Duodenal mucosa (tissue), 2 donors: Measurements from ENCODE around the gene ZFAND3.

Experiments used
- H3K27ac ChIP-seq: one replicate; pipeline ENCODE4 v1.7.0; 2013; ENCODE audit warnings: low read depth, low read length
- H3K27me3 ChIP-seq, 2 donors: one replicate each; pipeline ENCODE4 v1.7.0; 2013; ENCODE audit warnings: low read length in 2 of 2, control low read depth in 1 of 2; ENCODE audit not compliant: insufficient read depth in 2 of 2, control insufficient read depth in 1 of 2
- H3K36me3 ChIP-seq, 2 donors: one replicate each; pipeline ENCODE4 v1.7.0; 2013; ENCODE audit warnings: low read length in 2 of 2, control low read depth in 1 of 2; ENCODE audit not compliant: insufficient read depth in 2 of 2, control insufficient read depth in 1 of 2
- H3K4me1 ChIP-seq, 2 donors: one replicate each; pipeline ENCODE4 v1.7.0; 2013; ENCODE audit warnings: low read length in 2 of 2, control low read depth in 1 of 2; ENCODE audit not compliant: insufficient read depth in 2 of 2, control insufficient read depth in 1 of 2
- H3K4me3 ChIP-seq, 2 donors: one replicate each; pipeline ENCODE4 v1.7.0; 2013; ENCODE audit warnings: low read length in 2 of 2, low read depth in 1 of 2
- H3K9ac ChIP-seq, 2 donors: one replicate each; pipeline ENCODE4 v1.7.0; 2013; ENCODE audit warnings: low read length in 2 of 2, low read depth in 1 of 2
- H3K9me3 ChIP-seq, 2 donors: one replicate each; pipeline ENCODE4 v1.7.0; 2013; ENCODE audit warnings: low read length in 2 of 2, control low read depth in 1 of 2; ENCODE audit not compliant: control insufficient read depth in 1 of 2

The ZFAND3 gene

DNA sequence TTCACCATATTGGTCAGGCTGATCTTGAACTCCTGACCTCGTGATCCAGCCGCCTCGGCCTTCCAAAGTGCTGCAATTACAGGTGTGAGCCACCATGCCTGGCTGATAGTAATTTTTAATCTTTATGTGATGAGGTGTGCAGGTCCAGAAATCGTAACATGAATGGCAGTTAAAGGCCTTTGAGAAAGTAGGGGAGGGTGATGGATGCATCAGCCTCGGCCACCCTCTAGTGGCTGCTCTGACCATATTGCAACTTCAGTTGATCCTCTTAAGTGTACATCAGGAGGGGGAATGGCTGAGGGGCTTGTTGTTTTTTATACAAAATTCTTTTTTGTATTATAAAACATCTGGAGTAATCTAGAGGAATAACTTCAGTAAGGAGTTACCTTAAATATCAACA is 193.0 kb downstream of the ZFAND3 start:
- no peak overlapping the region for H3K27ac ChIP-seq
- H3K9me3 ChIP-seq: peaks cover 5 to 6% of the 10 kb centered on the region in 2 donors
- H3K4me3 ChIP-seq: no peak overlapping the region
- no peaks in the 10 kb centered on the region for H3K36me3 ChIP-seq
- H3K27me3 ChIP-seq: no peaks in the 10 kb centered on the region
- H3K9ac ChIP-seq: no peak overlapping the region
- H3K4me1 ChIP-seq: no peaks in the 10 kb centered on the region

- H3K36me3 ChIP-seq: no peaks in the 10 kb centered on the region
- H3K4me1 ChIP-seq: peaks cover 0 to 3% of the 10 kb centered on the region in 2 donors
- H3K27me3 ChIP-seq: no peaks in the 10 kb centered on the region
These were observed 195.8 kb downstream of the ZFAND3 start for GRCh38 chr6:38015341-38015740.

DNA sequence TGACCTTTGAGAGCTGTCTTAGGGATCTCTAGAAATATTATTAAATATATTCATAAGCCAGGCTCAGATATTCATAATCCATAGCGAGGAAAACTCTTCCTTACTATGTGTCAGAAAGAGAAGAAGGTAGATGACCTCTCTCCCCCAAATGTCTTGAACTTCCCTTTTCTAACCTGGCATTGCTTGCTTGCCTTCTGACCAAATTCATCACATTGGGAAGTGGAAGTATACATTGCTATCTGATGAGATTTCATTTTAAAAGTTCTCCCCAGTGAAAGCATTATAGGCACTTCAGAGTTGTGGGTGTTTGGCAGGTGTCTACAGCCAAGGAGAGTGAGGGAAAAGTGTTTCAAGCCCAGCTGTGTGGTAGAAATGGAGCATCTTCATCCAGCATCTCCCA is 197.3 kb downstream of the ZFAND3 start:
- Histone ChIP-seq H3K4me3 (no peak overlapping the region), H3K27me3 (no peaks in the 10 kb centered on the region), H3K4me1 (peaks cover 0 to 3% of the 10 kb centered on the region in 2 donors), H3K9ac (no peak overlapping the region), H3K27ac (no peak overlapping the region), H3K9me3 (no peaks in the 10 kb centered on the region), H3K36me3 (no peaks in the 10 kb centered on the region)

More at GRCh38 chr6:38015341-38015740, 195.8 kb downstream of the ZFAND3 start:
- no peak overlapping the region for H3K4me3 ChIP-seq
- H3K9me3 ChIP-seq: peaks cover 5 to 6% of the 10 kb centered on the region in 2 donors
- no peak overlapping the region for H3K9ac ChIP-seq
- no peak overlapping the region for H3K27ac ChIP-seq

- H3K4me1 ChIP-seq: peaks cover 0 to 3% of the 10 kb centered on the region in 2 donors
- H3K4me3 ChIP-seq: no peak overlapping the region
- H3K9me3 ChIP-seq: no peaks in the 10 kb centered on the region
- H3K9ac ChIP-seq: no peak overlapping the region
- no peaks in the 10 kb centered on the region for H3K27me3 ChIP-seq
- H3K27ac ChIP-seq: no peak overlapping the region
- H3K36me3 ChIP-seq: no peaks in the 10 kb centered on the region
These were observed 199.2 kb downstream of the ZFAND3 start for GRCh38 chr6:38018755-38019165.

- no peaks in the 10 kb centered on the region for H3K27me3 ChIP-seq
- H3K9ac ChIP-seq: no peak overlapping the region
- no peaks in the 10 kb centered on the region for H3K36me3 ChIP-seq
- H3K27ac ChIP-seq: no peak overlapping the region
- peaks cover 2 to 7% of the 10 kb centered on the region in 2 donors for H3K9me3 ChIP-seq
- H3K4me1 ChIP-seq: peaks cover 0 to 3% of the 10 kb centered on the region in 2 donors
- no peak overlapping the region for H3K4me3 ChIP-seq
These were observed 201.1 kb downstream of the ZFAND3 start for GRCh38 chr6:38020593-38020992.

- Histone ChIP-seq H3K36me3 (no peaks in the 10 kb centered on the region), H3K9ac (no peak overlapping the region), H3K27ac (no peak overlapping the region), H3K4me3 (no peak overlapping the region), H3K4me1 (peaks cover 0 to 3% of the 10 kb centered on the region in 2 donors), H3K9me3 (peaks cover 2 to 7% of the 10 kb centered on the region in 2 donors), H3K27me3 (no peaks in the 10 kb centered on the region)
These were observed 201.5 kb downstream of the ZFAND3 start for GRCh38 chr6:38021029-38021428.

DNA sequence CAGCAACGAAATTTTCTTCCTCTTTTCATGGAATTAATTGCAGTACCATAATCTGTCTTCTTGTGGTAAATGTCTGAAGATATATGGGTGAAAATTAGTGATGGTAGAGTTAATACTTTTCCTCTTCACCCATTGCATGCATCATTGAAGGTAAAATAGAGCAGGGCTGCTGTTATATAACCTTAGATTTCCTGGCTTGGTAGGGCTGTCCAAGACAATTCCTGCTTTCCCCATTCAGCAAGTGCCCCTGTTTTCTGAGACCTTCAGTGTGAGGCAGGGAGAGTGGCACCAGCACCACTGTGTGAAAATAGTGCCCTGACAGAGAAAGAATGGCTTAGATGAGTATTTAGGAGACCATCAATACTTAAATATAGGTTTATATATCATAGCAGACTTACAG is 202.0 kb downstream of the ZFAND3 start:
- H3K4me1 ChIP-seq: peaks cover 0 to 3% of the 10 kb centered on the region in 2 donors
- H3K27ac ChIP-seq: no peak overlapping the region

GRCh38 chr6:38022688-38023087 is 203.2 kb downstream of the ZFAND3 start:
- peaks cover 2 to 3% of the 10 kb centered on the region in 2 donors for H3K4me1 ChIP-seq
- H3K36me3 ChIP-seq: no peaks in the 10 kb centered on the region
- H3K27ac ChIP-seq: no peak overlapping the region
- H3K27me3 ChIP-seq: no peaks in the 10 kb centered on the region
- no peak overlapping the region for H3K9ac ChIP-seq
- H3K4me3 ChIP-seq: no peak overlapping the region
- peaks cover 2 to 7% of the 10 kb centered on the region in 2 donors for H3K9me3 ChIP-seq

More for the DNA sequence above, 202.0 kb downstream of the ZFAND3 start:
- Histone ChIP-seq H3K36me3 (no peaks in the 10 kb centered on the region), H3K4me3 (no peak overlapping the region), H3K9ac (no peak overlapping the region), H3K27me3 (no peaks in the 10 kb centered on the region), H3K9me3 (peaks cover 2 to 7% of the 10 kb centered on the region in 2 donors)

DNA sequence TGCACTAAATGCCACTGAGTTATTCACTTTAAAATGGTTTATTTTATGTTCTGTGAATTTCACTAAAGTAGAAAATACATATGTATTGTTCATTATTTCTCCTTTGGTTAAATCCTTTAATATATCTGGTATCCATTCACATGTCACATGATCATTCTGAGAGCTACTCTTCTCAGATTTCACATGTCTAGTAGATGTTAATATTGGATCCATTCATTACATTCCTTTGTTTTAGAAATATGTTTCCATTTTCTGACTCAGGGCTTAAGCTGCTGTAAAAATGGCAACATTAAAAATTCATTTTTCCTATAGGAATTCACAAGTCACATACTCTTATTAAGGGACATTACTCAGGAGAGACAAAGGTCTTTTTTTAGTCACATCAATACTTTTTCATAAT is 205.4 kb downstream of the ZFAND3 start:
- no peak overlapping the region for H3K4me3 ChIP-seq
- peaks cover 0 to 3% of the 10 kb centered on the region in 2 donors for H3K4me1 ChIP-seq
- no peak overlapping the region for H3K27ac ChIP-seq
- H3K27me3 ChIP-seq: no peaks in the 10 kb centered on the region
- H3K9ac ChIP-seq: no peak overlapping the region
- H3K36me3 ChIP-seq: no peaks in the 10 kb centered on the region
- H3K9me3 ChIP-seq: peaks cover 2 to 7% of the 10 kb centered on the region in 2 donors

DNA sequence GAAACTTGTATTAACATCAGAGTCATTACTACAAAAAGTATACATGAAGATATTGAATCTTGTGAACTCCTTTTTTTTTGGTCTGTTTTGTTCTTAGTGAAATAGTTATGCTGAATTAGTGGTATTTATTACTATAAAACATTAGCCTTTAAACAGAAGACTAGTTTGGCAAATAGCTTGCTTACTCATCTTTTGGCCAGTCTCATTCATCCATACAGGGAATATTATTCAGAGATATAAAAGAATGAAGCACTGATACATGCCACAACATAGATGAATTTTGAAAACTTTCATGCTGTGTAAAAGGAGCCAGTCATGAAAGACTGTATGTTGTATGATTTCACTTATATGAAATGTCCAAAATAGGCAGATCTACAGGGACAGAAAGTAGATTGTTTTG is 205.9 kb downstream of the ZFAND3 start:
- Histone ChIP-seq H3K4me3 (no peak overlapping the region), H3K9me3 (peaks cover 2 to 7% of the 10 kb centered on the region in 2 donors), H3K4me1 (peaks cover 0 to 3% of the 10 kb centered on the region in 2 donors), H3K27me3 (no peaks in the 10 kb centered on the region), H3K36me3 (no peaks in the 10 kb centered on the region), H3K9ac (no peak overlapping the region), H3K27ac (no peak overlapping the region)
